ENCODE data around the gene PCYOX1L.

The PCYOX1L gene

DNA sequence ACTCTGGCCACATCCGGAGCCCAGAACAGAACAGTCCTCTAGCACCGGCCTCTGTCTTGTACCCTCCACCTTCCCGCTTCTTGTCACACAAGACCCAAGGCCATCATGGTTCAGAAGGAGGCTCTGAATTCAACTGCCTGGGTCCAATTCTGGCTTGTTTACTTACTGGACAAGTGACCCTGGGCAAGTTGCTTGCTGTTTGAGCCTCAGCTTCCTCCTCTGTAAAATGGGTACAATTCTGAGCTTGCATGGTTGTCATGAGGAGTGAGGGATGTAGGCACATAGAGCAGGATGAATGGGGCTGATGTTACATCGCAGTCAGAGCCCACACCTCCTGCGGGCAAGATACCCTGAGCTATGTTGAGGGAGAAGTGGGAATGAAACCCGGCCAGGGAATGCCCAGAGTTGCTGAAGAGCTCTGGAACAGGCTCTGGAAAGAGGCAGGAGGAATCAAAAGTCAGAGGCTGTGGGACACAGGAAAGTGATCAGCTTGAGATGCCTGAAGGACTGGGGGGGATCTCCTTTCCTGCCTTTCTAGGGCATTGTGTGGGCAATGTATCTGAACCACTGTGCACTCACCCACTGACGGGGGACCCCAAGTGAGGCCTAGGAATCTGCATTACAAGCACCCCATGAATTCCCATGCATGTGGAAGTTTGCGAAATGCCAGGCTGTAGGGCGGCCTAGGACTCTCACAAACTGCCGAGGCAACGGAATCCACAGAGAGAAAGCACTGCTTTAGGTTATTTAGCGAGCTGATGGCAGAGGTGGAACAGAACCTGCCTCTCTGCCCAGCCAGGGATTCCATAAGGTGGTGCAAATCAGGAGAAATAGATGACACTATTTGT is 50.6 kb downstream of the PCYOX1L start:
- DNase-seq = peak; percentile 27

DNA sequence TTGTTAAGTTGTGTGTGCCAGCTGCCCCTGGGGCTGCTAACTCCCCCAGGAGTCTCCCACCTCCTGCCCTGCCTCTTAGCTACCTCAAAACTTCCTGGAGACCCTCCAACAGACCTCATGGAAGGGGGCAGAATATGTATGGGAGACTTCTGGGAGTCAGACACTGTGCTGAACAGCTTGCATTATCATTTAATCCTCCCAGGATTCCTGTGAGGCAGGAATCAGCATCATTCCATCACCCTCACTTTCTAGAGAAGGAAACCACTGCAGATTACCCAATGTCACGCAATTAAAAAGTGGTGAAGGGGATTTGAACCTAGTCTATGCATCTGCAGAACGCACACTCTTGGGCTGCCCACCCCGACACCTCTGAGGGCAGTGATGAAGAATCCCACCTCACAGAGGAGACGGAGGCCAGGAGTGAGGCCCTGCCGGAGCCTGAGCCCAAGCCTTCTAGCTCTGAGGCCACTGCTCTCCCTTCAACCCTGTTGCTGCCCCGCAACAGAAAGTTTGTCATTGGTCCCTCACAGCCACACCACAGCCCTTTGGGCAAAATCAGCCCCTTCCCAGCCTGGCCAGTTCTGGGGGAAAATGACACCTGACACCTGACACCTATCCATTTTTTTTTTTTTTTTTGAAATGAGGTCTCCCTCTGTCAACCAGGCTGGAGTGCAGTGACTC is 51.6 kb downstream of the PCYOX1L start:
- DNase-seq = peak; percentile 38

DNA sequence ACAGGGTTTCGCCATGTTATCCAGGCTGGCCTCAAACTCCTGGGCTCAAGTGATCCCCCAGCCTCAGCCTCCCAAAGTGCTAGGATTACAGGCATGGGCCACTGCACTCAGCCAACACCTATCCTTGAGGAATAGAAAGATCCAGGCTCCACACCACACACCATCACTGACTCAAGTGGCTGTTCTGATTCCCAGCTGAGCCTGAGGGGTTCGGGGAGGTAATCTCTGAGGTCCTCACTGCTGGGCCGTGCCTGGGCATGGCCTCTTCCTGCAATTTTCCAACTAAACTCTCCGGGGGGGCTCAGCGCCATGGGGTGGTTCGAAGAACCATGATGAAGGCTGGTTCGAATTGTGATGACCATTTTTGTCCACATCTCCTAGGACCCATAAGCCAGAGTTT is 52.2 kb downstream of the PCYOX1L start:
- DNase-seq = peak; percentile 11

DNA sequence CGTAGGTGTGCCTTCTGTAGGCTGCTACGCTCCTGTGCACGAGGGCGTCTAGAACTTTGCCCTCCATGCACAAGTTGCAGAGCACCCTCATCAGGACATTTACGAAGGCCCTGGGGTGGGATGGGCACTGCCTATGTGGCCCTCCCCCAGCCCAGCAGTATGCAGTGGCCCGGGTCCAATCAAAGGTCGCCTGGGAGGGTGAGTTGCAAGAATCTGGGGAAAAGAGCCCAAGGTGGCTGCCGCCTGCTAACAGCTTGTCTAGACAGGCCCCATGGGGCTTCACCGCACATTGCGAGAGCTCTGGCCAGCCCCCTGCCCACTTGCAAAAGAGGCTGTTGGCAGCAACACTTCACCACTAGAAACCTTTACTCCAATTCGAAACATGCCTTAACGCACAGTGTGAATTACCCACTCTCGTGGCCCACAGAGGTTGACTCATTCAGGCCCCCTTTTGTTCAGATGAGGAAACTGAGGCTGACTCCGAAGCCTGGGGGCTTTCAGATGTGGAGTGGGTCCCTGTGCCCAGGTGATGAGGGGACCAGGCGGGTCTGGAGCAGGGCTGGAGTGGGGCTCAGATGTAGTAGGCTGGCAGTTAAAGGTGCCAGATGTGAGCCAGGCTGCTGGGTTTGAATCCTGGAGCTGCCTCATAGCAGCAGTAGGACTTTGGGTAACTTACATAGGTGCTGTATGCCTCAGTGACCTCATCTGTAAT is 53.0 kb downstream of the PCYOX1L start:
- DNase-seq = peak; percentile 44

DNA sequence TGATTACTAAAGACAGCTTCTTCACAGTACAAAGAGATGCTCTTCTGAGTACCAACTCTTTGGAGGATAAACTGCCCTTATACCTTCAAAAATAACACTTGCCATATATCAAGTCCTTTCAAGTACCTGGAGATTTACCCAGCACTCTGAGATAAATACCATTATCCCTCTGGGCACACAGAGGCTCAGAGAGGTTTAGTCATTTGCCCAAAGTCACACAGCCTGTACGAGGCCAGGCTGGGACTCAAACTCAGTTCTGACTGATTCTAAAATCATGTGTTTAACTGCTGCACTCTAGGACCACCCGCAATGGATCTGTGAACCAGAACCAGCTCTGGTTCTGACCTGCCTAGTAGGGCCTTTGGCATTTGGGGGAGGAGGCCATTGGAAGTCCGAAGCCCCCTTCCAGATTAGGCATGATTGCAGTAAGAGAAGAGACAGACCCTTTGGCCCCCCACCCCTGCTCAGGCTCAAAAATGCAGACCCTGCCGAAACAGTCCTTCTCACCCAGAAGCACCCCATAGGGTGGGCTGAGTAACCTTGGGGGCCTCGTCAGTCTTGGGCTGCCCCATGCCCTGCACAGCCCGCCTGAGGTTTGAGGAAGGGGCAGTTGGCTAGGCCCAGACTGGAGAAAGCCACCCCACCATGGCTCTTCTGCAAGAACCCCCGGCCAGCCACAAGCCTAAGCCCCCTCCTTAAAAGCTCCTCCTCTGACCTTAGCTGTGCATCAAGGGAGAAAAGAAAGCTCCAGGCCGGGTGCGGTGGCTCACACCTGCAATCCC is 54.1 kb downstream of the PCYOX1L start:
- DNase-seq = peak; percentile 11

DNA sequence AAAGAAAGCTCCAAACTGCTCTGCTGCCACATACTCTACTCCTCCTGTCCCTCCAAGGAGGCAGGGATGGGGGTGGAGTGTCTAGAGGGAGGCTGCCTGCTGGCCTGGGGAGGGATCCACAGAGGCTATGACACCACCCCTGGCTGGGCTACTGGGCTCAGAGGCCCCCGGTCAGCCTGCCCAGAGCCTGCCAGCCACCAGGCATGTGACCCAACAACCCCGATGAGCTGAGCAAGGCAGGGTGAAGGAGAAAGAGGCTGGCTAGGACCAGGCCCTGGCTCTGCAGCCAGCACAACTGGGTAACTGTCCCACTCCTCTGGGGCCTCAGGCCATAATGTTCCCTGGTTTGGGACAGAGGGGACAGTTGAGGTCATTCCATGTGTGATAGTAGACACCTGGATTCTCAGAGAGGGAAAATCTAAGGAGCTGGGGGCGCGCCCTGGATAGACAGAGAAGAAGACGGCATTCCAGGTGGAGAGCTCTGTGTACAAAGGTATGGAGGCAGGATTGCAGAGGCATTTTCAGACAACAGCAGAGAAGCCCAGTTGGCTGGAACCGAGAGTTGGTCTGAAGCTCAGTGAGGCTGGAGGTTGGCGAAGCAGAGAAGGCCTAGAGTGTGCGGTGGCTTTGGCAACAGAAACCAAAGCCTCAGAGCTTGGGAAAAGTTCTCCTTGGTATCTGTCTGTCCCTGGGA is 55.1 kb downstream of the PCYOX1L start:
- peak; percentile 28 for DNase-seq

DNA sequence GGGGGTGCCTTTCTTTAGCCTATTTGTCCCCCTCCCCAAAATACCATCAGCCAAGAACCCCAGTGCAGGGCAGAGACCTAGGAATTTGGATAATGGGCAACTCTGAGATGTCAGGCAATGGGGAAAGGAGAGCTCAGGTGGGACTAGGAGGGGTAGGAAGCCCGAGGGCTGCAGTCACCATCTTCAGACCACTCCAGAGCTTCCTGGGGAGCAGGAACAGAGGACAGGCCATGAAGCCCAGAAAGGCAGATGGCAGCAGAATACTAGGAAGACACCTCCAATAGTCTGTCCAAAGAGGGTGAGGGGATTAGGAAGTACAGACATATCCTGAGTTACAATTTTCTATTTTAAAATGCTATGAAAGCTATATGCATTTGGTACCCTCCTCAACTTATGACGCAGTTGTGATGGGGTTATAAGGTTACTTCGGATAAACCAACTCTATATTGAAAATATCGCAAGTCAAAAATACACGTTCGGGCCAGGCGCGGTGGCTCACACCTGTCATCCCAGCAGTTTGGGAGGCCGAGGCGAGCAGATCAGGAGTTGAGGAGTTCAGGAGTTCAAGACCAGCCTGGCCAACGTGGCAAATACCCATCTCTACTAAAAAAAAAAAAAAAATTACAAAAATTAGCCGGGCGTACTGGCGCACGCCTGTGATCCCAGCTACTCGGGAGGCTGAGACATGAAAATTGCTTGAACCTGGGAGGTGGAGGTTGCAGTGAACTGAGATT is 55.8 kb downstream of the PCYOX1L start:
- DNase-seq = peak; percentile 15

DNA sequence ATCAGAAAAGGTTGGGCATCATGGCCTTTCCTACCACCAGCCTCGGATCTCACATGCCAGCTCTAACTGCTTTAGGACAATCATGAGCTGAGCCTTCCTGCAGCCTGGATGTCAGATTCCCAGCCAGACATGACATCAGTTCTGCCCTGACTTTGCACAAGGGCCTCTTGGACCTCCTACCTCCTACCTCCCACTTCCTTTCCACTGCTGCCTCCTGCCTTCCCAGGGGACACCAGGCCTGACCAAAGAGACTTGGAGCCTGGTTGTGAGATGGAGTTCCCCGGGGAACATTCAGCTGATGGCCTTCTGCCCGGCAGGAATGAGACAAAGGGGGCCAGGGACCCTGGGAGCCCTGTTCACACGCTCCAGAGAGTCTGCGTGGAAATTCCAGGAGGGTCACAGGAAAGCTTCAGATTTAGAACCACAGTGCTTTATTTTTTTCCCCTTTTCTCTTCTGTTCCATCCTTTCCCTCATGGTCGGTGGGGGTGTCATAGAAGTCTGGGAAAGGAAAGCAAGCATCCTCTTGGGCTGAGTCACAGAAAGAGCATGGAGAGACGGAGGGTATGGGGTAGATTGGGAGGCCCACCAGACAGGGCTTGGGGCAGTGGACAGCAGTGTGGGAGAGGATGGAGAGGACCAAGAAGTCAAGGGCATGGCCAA is 56.7 kb downstream of the PCYOX1L start:
- DNase-seq = peak; percentile 87

DNA sequence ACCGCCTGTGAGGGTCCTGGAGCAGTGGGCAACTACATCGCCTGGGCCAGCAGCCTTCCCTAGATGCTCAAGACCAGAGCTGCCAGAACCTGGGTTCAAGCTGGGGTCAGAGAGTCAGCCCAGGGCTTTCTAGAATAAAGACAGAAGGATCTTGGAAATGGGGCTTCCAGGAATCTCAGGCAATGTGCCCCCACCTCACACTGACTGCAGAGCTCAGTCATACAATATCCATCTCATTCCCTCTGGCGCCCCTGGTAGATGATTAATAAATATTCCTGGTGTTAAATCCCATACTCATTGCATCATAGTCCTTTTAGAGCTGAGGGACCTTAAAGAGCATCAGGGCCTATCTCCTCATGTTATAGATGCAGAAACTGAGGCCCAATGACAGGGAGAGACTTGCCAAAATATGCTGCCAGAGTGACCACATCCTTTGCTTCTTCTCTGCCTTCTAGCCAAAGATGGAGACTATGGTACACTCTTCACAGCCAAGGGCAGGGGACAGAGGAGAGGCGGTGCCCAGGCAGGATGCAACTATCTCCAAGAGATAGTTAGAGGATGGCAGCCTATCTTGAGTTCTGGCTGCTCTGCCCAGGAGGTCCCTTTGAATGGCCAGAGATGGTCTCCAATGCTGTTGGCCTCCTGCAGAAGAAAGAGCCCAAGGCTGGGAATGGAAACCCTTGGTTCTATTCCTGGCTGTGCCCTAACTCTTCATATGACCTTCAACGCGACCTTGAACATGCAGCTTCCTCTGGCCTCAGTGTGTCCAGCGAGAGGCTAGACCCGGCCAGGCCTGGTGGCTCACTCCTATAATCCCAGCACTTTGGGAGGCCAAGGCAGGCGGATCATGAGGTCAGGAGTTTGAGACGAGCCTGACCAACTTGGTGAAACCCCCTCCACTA is 57.5 kb downstream of the PCYOX1L start:
- DNase-seq = peak; percentile 65

DNA sequence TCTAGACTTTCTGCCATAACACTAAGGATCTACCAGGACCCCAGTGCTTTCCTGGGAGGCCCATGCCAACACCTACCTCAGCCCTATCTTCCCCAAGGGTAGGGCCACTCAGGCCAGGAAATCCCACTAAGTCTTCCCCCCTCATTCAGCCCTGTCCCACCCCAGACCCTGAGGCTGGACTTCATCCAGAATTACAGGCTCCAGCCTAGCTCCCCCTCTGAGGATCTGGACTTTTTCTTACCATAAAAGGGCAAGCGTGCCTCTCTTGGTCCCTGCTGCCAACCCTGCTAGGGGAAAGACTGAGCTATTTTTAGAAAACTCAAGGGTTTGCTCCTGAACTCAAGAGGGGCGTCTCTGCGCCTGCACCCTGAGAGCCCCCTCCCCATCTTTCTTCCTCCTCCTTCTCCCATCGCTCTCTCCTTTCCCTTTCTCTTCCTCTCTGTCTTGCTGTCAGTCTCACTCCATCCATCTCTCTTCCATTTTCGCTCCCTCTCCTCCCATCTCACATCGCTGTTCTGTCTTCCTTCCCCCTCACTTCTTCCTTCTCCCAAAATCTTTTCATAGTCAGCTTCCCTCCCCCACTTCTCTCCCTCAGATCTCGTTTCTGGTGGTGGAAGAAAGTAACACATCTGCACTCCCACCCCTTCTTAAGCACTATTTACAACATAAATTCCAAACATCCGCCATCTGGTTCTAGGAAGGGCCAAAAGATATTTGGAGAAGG is 59.3 kb downstream of the PCYOX1L start:
- peak; percentile 71 for DNase-seq

DNA sequence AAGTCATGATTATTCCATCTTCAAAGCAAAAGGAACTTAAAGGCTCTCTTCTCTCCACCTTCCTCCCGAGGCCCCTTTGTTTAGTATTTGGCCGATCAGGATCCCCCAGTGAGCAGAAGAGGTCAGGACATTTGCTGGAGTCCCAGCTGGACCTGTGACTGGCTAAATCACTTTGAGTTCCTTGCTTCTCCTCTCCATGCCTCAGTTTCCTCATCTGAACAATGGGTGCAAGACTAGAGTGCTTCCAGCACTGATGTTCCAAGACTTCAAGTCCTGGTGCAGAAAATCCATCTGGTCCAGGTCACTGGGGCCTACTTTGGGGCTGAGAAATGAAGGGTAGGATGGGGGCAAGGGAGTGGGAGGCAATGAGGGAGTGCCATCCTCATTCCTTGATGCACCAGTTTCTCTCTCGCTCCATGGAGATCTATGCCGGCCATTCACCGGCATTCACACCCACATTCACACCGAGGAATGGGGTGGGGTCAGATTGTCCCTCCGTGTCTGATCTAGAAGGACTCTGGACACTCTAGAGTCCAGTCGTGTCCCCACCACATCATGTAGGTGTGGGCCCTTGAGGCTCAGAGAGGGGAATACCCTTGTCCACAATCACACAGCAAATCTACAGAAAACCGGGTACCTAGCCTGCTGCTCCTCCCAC is 60.0 kb downstream of the PCYOX1L start:
- DNase-seq = peak; percentile 42

DNA sequence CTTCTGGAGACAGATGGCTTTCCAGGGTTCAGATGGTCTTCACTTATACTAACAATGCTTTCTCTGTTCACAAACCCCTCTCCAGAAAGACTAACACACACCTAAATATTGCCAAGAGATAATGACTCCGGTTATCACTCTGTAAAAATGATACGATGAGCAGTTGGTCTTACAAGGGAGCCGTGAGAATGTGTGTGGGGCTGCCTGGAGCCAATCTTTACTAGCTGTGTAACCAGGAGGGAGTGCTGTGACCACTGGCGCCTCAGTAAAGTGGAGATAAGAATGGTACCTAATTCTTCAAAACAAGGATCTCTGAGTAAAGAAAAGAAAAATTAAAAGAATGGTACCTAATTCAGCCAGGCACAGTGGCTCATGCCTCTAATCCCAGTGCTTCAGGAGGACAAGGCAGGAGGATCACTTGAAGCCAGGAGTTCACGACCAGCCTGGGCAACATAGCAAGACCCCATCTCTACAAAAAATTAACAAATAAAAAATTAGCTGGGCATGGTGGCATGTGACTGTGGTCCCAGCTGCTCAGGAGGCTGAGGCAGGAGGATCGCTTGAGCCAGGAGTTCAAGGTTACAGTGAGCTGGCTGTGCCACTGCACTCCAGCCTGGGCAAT is 61.2 kb downstream of the PCYOX1L start:
- DNase-seq = no peak

Measured in fibroblast of skin of scalp (primary cell).